GM12801 (cell line): ENCODE measurements around the gene PLXND1.

Source experiments
- CTCF ChIP-seq: IDR thresholded peaks from one replicate; pipeline ENCODE4 v1.5.1; 2011; ENCODE audit warnings: control low read depth; ENCODE audit not compliant: insufficient read length; ENCODE audit errors: extremely low read depth

PLXND1 gene

GRCh38 chr3:129564981-129565644 lies 41.4 kb downstream of the PLXND1 start:
- no peak for TF ChIP-seq CTCF

- TF ChIP-seq CTCF: no peak
Measured at GRCh38 chr3:129563850-129564535, 42.5 kb downstream of the PLXND1 start.

DNA sequence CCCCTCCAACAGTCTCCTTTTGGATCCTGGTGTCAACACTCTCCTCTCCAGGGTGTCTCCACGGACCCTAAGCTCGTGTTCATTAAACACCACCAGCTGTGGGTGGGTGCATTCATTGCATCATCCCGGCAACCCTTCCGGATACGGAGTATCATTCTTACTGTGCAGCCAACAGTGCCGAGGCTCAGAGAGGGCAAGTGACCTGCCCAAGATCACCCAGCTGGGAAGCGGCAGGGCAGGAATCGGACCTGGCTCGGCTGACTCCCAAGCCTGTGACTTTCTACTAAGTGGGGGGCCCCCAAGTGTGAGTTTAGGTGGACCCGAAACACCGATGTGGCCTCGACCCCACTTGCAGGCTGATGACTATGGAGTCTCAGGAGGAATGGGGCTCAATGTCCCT lies 43.1 kb downstream of the PLXND1 start:
- no peak for TF ChIP-seq CTCF

DNA sequence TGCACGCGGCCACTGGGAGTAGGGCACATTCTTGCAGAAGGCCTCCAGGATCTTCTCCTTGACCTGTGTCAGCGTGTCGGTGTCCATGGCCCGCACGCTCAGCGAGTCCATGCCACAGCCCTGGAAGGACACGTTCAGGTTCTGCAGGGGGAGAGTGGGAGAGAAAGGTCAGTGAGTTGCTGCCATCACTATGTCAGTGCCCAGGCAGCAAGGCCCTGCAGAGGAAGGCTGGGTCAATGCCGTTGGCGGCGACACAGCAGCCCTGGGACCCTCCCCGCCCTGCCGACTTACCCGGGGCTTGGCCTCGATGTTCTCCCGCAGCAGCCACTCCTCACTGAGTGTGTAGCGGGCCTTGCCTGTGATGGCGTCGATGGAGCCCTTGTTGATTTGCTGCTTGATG lies 43.7 kb downstream of the PLXND1 start:
- TF ChIP-seq CTCF: no peak

DNA sequence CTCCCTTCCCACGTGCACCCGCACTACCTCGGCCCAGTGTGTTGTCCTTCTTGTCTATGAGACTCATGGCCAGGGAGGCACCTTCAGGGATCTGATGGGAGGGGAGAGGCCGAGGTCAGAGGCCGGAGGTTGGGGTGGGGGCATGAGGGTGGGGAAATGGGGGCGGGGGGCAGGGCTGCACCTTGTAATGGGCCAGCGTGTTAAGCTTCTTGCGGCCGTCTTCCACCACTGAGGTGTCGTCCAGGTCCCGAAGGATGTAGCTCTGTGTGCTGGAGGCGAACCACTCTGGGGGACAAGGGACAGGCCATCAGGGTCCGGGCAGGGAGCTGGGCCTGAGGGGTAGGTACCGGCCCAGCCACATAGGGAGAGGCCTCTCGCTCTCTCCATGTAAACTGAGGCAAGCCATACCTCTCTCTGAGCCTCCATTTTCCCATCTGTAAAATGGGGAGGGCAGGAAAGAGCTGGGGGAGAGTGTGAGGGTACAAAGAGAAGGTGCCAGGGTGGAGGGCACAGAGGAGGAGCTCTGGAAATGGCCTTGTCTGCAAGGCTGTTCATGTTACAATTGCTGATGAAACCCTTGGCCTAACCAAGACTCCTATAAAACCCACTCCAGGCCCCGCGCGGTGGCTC lies 44.7 kb downstream of the PLXND1 start:
- TF ChIP-seq CTCF: no peak

- TF ChIP-seq CTCF: no peak
Measured at GRCh38 chr3:129560911-129561594, 45.4 kb downstream of the PLXND1 start.

- no peak for TF ChIP-seq CTCF
Measured at GRCh38 chr3:129560269-129560787, 46.1 kb downstream of the PLXND1 start.
